Fibroblast of pulmonary artery (primary cell): ENCODE measurements around the gene ZNF776.

Experiments
- DNase-seq: peaks from one replicate; pipeline ENCODE4 v3.0.0-alpha.2; 2010; ENCODE audit warnings: low read depth
- H3K4me3 ChIP-seq: replicated peaks from 2 replicates; pipeline ENCODE4 v1.5.1; 2011; ENCODE audit warnings: low read depth, mild to moderate bottlenecking, control low read depth, low read length, moderate library complexity
- CTCF ChIP-seq: IDR thresholded peaks from 2 replicates; pipeline ENCODE4 v1.5.1; 2011; ENCODE audit warnings: mild to moderate bottlenecking, control low read depth, low read length, inconsistent platforms; ENCODE audit errors: missing control alignments

The ZNF776 gene

DNA sequence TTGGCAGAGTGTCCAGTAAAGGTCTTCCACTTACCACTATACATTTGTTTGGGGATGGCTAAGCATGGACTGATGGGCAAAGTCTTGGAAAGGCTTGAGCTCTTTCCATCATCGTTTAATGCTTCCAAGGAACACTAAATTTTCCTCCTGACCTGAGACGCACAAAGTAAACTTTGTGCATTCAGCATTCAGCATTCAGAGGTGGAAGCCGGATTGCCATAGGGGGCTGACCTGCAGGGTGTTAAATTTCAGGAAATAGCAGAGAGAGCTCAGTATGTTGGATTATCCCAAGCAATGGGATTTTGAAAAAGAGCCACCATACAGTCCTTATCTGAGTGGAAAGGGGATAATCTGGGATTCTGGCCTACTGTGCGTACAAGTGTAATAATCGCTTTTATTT is 54.1 kb downstream of the ZNF776 start:
- TF ChIP-seq CTCF, result no peak
- H3K4me3 ChIP-seq, result no peak overlapping the region
- no peak for DNase-seq

DNA sequence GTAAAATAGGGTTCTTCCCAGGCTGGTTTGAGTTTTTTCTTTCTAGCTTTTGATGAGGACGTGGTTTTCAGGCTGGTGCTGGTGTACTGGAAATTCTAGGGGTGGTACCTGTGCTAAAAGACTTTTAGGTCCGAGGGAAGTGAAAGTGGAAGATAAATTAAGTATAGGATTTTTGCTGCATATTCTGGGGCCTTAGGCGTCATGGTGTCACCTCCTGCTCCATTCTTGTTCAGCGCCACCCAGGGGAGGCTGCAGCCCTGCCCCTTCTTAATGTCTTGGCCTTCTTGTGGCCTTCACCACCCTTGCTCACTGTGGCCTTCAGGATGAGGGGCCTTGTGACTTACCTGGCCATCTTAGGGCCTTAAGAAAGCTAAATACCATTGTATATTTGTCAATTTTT is 55.7 kb downstream of the ZNF776 start:
- no peak for TF ChIP-seq CTCF
- no peak overlapping the region for H3K4me3 ChIP-seq
- DNase-seq, result no peak

DNA sequence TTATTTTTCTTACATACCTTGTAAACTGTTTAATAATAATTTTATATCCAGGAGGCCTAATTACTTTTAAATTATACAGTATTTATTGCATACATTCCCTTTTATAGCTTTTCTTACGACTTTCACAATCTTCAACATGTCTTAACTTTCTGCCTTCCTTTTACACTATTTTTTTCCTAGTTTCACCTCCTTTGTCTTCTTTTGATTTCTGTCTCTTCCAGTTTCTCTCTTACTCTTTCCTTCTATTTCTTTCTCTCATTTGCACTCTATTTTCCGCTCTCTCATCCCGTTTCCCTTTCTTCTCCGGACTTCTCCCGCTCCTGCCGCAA is 56.6 kb downstream of the ZNF776 start:
- no peak for DNase-seq
- TF ChIP-seq CTCF, result no peak
- peak overlapping the region; percentile 75 for H3K4me3 ChIP-seq

GRCh38 chr19:57803594-57804325 is 57.1 kb downstream of the ZNF776 start:
- peak overlapping the region; percentile 75 for H3K4me3 ChIP-seq
- no peak for TF ChIP-seq CTCF
- peak; percentile 83 for DNase-seq

GRCh38 chr19:57807541-57807940 is 60.9 kb downstream of the ZNF776 start:
- peak; percentile 64 for DNase-seq
- TF ChIP-seq CTCF, result no peak
- no peak overlapping the region for H3K4me3 ChIP-seq
